ENCODE results near the gene CHTF8.

DNA sequence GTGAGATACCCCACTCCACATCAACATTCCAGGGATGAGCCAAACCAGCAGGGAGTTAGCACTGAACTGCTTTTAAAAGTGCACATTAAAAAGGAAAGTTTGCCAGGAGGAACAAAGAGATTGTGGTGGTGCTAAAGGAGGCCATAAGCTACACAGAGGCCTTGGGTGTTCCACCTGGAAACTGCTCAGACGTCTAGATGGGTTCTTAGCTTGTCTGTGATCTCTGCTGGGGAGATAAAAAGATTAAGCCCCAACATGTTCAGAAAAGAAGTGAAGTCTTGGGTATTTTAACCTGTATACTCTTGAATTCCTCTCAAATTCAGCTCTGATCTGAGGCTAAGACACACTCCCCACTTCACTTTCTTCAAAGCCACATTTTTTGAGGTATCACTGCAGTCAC, 16.6 kb downstream of the CHTF8 start:
- TF ChIP-seq, protein P1, sequence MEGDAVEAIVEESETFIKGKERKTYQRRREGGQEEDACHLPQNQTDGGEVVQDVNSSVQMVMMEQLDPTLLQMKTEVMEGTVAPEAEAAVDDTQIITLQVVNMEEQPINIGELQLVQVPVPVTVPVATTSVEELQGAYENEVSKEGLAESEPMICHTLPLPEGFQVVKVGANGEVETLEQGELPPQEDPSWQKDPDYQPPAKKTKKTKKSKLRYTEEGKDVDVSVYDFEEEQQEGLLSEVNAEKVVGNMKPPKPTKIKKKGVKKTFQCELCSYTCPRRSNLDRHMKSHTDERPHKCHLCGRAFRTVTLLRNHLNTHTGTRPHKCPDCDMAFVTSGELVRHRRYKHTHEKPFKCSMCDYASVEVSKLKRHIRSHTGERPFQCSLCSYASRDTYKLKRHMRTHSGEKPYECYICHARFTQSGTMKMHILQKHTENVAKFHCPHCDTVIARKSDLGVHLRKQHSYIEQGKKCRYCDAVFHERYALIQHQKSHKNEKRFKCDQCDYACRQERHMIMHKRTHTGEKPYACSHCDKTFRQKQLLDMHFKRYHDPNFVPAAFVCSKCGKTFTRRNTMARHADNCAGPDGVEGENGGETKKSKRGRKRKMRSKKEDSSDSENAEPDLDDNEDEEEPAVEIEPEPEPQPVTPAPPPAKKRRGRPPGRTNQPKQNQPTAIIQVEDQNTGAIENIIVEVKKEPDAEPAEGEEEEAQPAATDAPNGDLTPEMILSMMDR (IDR thresholded peaks at IDR 0.05), result no peak
- TF ChIP-seq POLR2A (IDR thresholded peaks at IDR 0.05), result no peak
